Epithelial cell of esophagus (primary cell): ENCODE data around the gene WDR89.
A peak's percentile ranks its signal among the peaks of the same experiment; 100 is the strongest.
"Not testable (repeated sequence)": the region's sequence is repeated elsewhere in the genome, so short reads cannot be mapped to it uniquely, and the experiment has no call there.

Experiments
- DNase-seq: peaks from one replicate; pipeline ENCODE4 v3.0.0; 2010; ENCODE audit warnings: low read depth
- H3K4me3 ChIP-seq: 2 replicates; pipeline ENCODE4 v1.5.1; 2011; ENCODE audit warnings: mild to moderate bottlenecking, low read length, control low read depth
- CTCF ChIP-seq: IDR thresholded peaks from 2 replicates; pipeline ENCODE4 v1.5.1; 2011; ENCODE audit warnings: low read depth, mild to moderate bottlenecking, low read length, control low read depth, inconsistent platforms; ENCODE audit not compliant: insufficient read depth; ENCODE audit errors: missing control alignments

Gene WDR89

GRCh38 chr14:63603749-63604277 is 37.9 kb downstream of the WDR89 start:
- H3K4me3 ChIP-seq = no peak overlapping the region
- TF ChIP-seq CTCF = no peak
- DNase-seq = peak; percentile 39

GRCh38 chr14:63598807-63599206 is 42.9 kb downstream of the WDR89 start:
- TF ChIP-seq CTCF = no peak
- H3K4me3 ChIP-seq = no peak overlapping the region
- no peak for DNase-seq

DNA sequence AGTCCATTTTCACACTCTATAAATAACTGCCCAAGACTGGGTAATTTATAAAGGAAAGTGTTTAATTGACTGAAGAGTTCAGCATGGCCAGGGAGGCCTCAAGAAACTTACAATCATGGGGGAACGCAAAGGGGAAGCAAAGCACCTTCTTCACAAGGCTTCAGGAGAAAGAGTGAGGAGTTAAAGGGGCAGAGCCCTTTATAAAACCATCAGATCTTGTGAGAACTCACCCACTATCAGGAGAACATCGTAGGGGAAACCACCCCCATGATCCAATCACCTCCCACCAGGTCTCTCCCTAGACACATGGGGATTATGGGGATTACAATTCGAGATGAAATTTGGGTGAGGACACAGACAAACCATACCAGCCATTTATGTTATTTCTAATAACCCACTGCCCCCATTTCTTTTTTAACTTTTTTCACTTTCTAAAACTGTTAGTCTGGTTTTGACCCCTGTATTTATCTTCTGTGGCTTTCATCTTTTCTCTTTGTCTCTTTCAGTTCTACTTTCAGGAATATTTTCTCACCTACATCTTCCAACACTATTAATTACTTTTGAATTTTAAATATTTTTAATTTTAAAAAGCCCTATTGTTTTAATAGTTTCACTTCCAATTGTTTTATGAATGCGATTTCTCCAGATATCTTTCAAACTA is 44.5 kb downstream of the WDR89 start:
- no peak overlapping the region for H3K4me3 ChIP-seq
- TF ChIP-seq CTCF = no peak
- DNase-seq = no peak

DNA sequence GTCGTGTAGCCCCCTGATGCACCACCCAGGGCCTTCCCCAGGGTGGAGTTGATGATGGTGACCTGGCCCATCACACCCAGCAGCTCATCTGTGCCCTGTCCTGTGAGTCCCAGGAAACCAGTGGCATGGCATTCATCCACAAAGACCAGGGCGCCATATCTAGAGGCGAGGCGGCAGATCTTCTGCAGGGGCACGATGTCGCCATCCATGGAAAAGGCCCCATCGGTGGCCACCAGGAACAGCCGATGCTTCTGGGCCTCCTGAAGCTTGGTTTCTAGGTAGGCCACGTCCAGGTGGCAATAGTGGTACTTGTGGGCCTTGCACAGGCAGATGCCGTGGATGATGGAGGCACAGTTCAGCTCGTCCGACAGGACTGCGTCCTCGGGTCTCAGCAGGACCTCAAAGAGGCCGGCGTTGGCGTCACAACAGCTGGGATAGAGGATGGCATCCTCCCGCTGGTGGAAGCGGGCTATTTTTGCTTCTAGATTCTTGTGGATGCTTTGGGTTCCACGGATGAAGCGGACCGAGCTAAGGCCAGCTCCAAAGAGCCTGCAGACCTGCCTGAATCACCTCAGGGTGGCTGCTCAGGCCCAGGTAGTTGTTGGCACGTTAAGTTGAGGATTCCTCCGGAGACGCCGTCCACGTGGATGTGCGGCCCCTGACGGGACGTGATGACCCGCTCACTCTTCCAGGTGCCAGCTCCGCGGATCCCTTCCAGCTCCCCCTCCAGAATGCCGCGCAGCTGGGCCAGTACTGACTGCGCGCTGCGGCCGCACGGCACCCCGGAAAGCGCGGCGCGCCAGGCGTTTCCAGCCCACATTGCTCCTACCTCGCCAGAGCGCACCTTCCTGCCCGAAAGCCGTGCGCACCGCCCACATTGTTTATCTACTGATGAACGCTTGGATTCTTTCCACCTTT is 47.0 kb downstream of the WDR89 start:
- TF ChIP-seq CTCF = no peak
- no peak overlapping the region for H3K4me3 ChIP-seq
- no peak for DNase-seq

DNA sequence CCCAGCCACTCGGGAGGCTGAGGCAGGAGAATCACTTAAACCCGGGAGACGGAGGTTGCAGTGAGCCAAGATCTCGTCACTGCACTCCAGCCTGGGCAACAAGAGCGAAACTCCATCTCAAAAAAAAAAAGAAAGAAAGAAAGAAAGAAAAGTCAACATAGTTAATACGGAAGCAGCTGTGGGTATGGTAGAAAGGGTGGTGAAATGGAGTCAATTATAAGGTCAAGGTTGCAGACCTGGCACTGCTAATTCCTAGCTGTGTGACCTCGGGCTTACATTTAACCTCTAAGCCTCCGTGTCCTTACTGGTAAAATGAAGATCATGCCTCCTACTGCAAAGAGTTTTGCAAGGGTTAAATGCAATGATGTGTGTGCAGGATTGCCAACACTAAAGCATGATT is 58.6 kb downstream of the WDR89 start:
- H3K4me3 ChIP-seq, DNase-seq: not testable (repeated sequence)

DNA sequence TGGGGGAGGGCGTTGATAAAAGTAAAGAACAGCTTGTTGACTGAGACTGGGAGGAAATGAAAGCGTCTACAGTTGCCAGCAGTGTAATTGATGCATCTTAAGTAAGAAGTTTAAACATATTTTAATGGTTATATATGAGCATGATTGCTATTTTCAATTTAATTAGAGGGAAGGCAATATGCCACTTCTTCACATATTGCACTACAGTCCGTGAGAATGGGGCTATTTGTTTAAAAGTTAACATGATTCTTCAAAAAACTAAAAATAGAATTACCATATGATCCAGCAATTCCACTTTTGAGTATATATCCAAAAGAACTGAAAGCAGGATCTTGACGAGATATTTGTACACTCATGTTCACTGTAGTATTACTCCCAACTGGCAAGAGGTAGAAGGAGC is 60.2 kb downstream of the WDR89 start:
- no peak for DNase-seq
- TF ChIP-seq CTCF = no peak
- H3K4me3 ChIP-seq = no peak overlapping the region

GRCh38 chr14:63578300-63578699 is 63.4 kb downstream of the WDR89 start:
- peak; percentile 81 for DNase-seq
- TF ChIP-seq CTCF = no peak

More at GRCh38 chr14:63578300-63578699, 63.4 kb downstream of the WDR89 start:
- no peak overlapping the region for H3K4me3 ChIP-seq
